Measurements from ENCODE around the gene PACSIN2. TPM values are rescaled to one million over a fixed set of nuclear protein-coding genes. Genes with fewer than 3 reads are reported as not detected.
A peak's percentile ranks its signal among the peaks of the same experiment; 100 is the strongest.

PACSIN2 gene
- total RNA-seq, 2 experiments from 2014 or later, result 33.5 to 35.1 TPM

- Mint-ChIP-seq H3K4me3 (no peak overlapping the region), H3K9me3 (no peaks in the 10 kb centered on the region), H3K27me3 (no peaks in the 10 kb centered on the region), H3K36me3 (ENCODE audit: low read depth) (peaks cover 15% of the 10 kb centered on the region), H3K4me1 (no peaks in the 10 kb centered on the region), H3K27ac (no peak overlapping the region)
- no peak for DNase-seq
- CTCF ChIA-PET, result interaction anchor here (0.7 to 1.3 kb wide), 2 partner anchors 10 kb away, joined by 3 read pairs; no protein-coding TSS in a partner anchor
- POLR2A ChIA-PET, result interaction anchor here (1.1 to 1.2 kb wide), 2 partner anchors 17 to 20 kb away, joined by 3 read pairs; no protein-coding TSS in a partner anchor
Measured at GRCh38 chr22:42877597-42878340, 137.2 kb downstream of the PACSIN2 start.

GRCh38 chr22:42877158-42877557, 137.8 kb downstream of the PACSIN2 start:
- DNase-seq, result no peak
- ChIA-PET CTCF (interaction anchor here (1.3 kb wide), 1 partner anchor 10 kb away, joined by 3 read pairs; no protein-coding TSS in a partner anchor), POLR2A (interaction anchor here (1.1 to 1.2 kb wide), 2 partner anchors 18 to 19 kb away, joined by 3 read pairs; no protein-coding TSS in a partner anchor)
- no peaks in the 10 kb centered on the region for H3K27me3 Mint-ChIP-seq
- H3K4me3 Mint-ChIP-seq, result no peak overlapping the region
- H3K9me3 Mint-ChIP-seq, result no peaks in the 10 kb centered on the region
- peaks cover 13% of the 10 kb centered on the region for H3K36me3 Mint-ChIP-seq (ENCODE audit: low read depth)
- H3K27ac Mint-ChIP-seq, result no peak overlapping the region
- H3K4me1 Mint-ChIP-seq, result no peaks in the 10 kb centered on the region

GRCh38 chr22:42876041-42876440, 138.9 kb downstream of the PACSIN2 start:
- DNase-seq, result no peak
- no peaks in the 10 kb centered on the region for H3K9me3 Mint-ChIP-seq
- CTCF ChIA-PET, result no interaction called here
- H3K36me3 Mint-ChIP-seq (ENCODE audit: low read depth), result peaks cover 15% of the 10 kb centered on the region
- POLR2A ChIA-PET, result no interaction called here
- no peak overlapping the region for H3K27ac Mint-ChIP-seq
- no peaks in the 10 kb centered on the region for H3K27me3 Mint-ChIP-seq
- H3K4me3 Mint-ChIP-seq, result no peak overlapping the region
- no peaks in the 10 kb centered on the region for H3K4me1 Mint-ChIP-seq

GRCh38 chr22:42874010-42874409, 140.9 kb downstream of the PACSIN2 start:
- H3K4me1 Mint-ChIP-seq, result no peaks in the 10 kb centered on the region
- no peak for DNase-seq
- no peak overlapping the region for H3K4me3 Mint-ChIP-seq
- no peaks in the 10 kb centered on the region for H3K27me3 Mint-ChIP-seq
- H3K9me3 Mint-ChIP-seq, result no peaks in the 10 kb centered on the region
- ChIA-PET CTCF (interaction anchor here (0.7 kb wide), 1 partner anchor 367 kb away, joined by 3 read pairs; no protein-coding TSS in a partner anchor), POLR2A (no interaction called here)
- peaks cover 15% of the 10 kb centered on the region for H3K36me3 Mint-ChIP-seq (ENCODE audit: low read depth)
- no peak overlapping the region for H3K27ac Mint-ChIP-seq

- peaks cover 11% of the 10 kb centered on the region for H3K36me3 Mint-ChIP-seq (ENCODE audit: low read depth)
- ChIA-PET POLR2A (no interaction called here), CTCF (interaction anchor here (0.9 kb wide), 1 partner anchor 9 kb away, joined by 3 read pairs; no protein-coding TSS in a partner anchor)
- no peaks in the 10 kb centered on the region for H3K9me3 Mint-ChIP-seq
- H3K4me1 Mint-ChIP-seq, result no peaks in the 10 kb centered on the region
- no peak overlapping the region for H3K4me3 Mint-ChIP-seq
- H3K27ac Mint-ChIP-seq, result peak overlapping the region; percentile 18
- no peaks in the 10 kb centered on the region for H3K27me3 Mint-ChIP-seq
- no peak for DNase-seq
Measured at GRCh38 chr22:42873356-42873755, 141.6 kb downstream of the PACSIN2 start.

GRCh38 chr22:42872821-42873220, 142.1 kb downstream of the PACSIN2 start:
- H3K27me3 Mint-ChIP-seq, result no peaks in the 10 kb centered on the region
- no peak overlapping the region for H3K27ac Mint-ChIP-seq
- no peak overlapping the region for H3K4me3 Mint-ChIP-seq
- POLR2A ChIA-PET, result no interaction called here
- no peak for DNase-seq
- H3K9me3 Mint-ChIP-seq, result no peaks in the 10 kb centered on the region
- peaks cover 11% of the 10 kb centered on the region for H3K36me3 Mint-ChIP-seq (ENCODE audit: low read depth)
- CTCF ChIA-PET, result interaction anchor here (0.9 kb wide), 1 partner anchor 9 kb away, joined by 3 read pairs; no protein-coding TSS in a partner anchor
- H3K4me1 Mint-ChIP-seq, result no peaks in the 10 kb centered on the region

GRCh38 chr22:42871146-42872050, 143.6 kb downstream of the PACSIN2 start:
- CTCF ChIA-PET, result interaction anchor here (1.0 kb wide), 1 partner anchor 24 kb away, joined by 4 read pairs; no protein-coding TSS in a partner anchor
- Mint-ChIP-seq H3K4me3 (no peak overlapping the region), H3K9me3 (no peaks in the 10 kb centered on the region), H3K4me1 (peaks cover 1% of the 10 kb centered on the region), H3K27me3 (no peaks in the 10 kb centered on the region), H3K27ac (no peak overlapping the region), H3K36me3 (ENCODE audit: low read depth) (peaks cover 7% of the 10 kb centered on the region)
- DNase-seq, result no peak
- POLR2A ChIA-PET, result interaction anchor here (0.9 kb wide), 1 partner anchor 13 kb away, joined by 3 read pairs; no protein-coding TSS in a partner anchor

GRCh38 chr22:42869888-42870480, 145.0 kb downstream of the PACSIN2 start:
- DNase-seq, result no peak
- no peaks in the 10 kb centered on the region for H3K27me3 Mint-ChIP-seq
- H3K4me3 Mint-ChIP-seq, result no peak overlapping the region
- peaks cover 8% of the 10 kb centered on the region for H3K36me3 Mint-ChIP-seq (ENCODE audit: low read depth)
- no peaks in the 10 kb centered on the region for H3K9me3 Mint-ChIP-seq
- H3K27ac Mint-ChIP-seq, result no peak overlapping the region
- POLR2A ChIA-PET, result no interaction called here
- CTCF ChIA-PET, result interaction anchor here (1.0 kb wide), 1 partner anchor 25 kb away, joined by 4 read pairs; no protein-coding TSS in a partner anchor
- peaks cover 1% of the 10 kb centered on the region for H3K4me1 Mint-ChIP-seq

GRCh38 chr22:42869463-42869862, 145.5 kb downstream of the PACSIN2 start:
- no peak for DNase-seq
- no peak overlapping the region for H3K27ac Mint-ChIP-seq
- H3K4me1 Mint-ChIP-seq, result peaks cover 3% of the 10 kb centered on the region
- CTCF ChIA-PET, result no interaction called here
- POLR2A ChIA-PET, result no interaction called here
- H3K9me3 Mint-ChIP-seq, result no peaks in the 10 kb centered on the region
- no peaks in the 10 kb centered on the region for H3K27me3 Mint-ChIP-seq
- H3K36me3 Mint-ChIP-seq (ENCODE audit: low read depth), result peaks cover 13% of the 10 kb centered on the region
- H3K4me3 Mint-ChIP-seq, result no peak overlapping the region

- Mint-ChIP-seq H3K36me3 (ENCODE audit: low read depth) (peaks cover 13% of the 10 kb centered on the region), H3K27ac (no peak overlapping the region), H3K27me3 (no peaks in the 10 kb centered on the region), H3K4me1 (peaks cover 3% of the 10 kb centered on the region), H3K9me3 (no peaks in the 10 kb centered on the region), H3K4me3 (no peak overlapping the region)
- POLR2A ChIA-PET, result interaction anchor here (1.1 to 1.3 kb wide), 2 partner anchors 30 to 254 kb away, joined by 3 read pairs; partner anchors contain the start of gene POLDIP3
- CTCF ChIA-PET, result interaction anchor here (0.9 to 2.5 kb wide), 4 partner anchors 12 to 116 kb away, joined by 3 to 27 read pairs (median 8); partner anchors contain the start of gene ARFGAP3
- DNase-seq, result no peak
Measured at GRCh38 chr22:42868751-42869251, 146.1 kb downstream of the PACSIN2 start.

GRCh38 chr22:42866100-42866499, 148.8 kb downstream of the PACSIN2 start:
- CTCF ChIA-PET, result interaction anchor here (0.8 kb wide), 1 partner anchor 85 kb away, joined by 3 read pairs; no protein-coding TSS in a partner anchor

GRCh38 chr22:42865536-42865935, 149.4 kb downstream of the PACSIN2 start:
- ChIA-PET POLR2A (no interaction called here), CTCF (no interaction called here)
- Mint-ChIP-seq H3K4me3 (no peak overlapping the region), H3K27me3 (no peaks in the 10 kb centered on the region), H3K4me1 (peaks cover 14% of the 10 kb centered on the region), H3K9me3 (peaks cover 5% of the 10 kb centered on the region), H3K36me3 (ENCODE audit: low read depth) (peaks cover 14% of the 10 kb centered on the region), H3K27ac (no peak overlapping the region)
- DNase-seq, result no peak

More at GRCh38 chr22:42866100-42866499, 148.8 kb downstream of the PACSIN2 start:
- DNase-seq, result no peak
- H3K27me3 Mint-ChIP-seq, result no peaks in the 10 kb centered on the region
- POLR2A ChIA-PET, result no interaction called here
- H3K4me1 Mint-ChIP-seq, result peaks cover 14% of the 10 kb centered on the region
- no peak overlapping the region for H3K27ac Mint-ChIP-seq
- no peak overlapping the region for H3K4me3 Mint-ChIP-seq
- peaks cover 14% of the 10 kb centered on the region for H3K36me3 Mint-ChIP-seq (ENCODE audit: low read depth)
- peaks cover 5% of the 10 kb centered on the region for H3K9me3 Mint-ChIP-seq

All from activated CD4-positive, alpha-beta memory T cell treated with anti-CD3 and anti-CD28 coated beads, Interleukin-2, amount 10 ng/mL, durations not matched to agents 7 days and 5 days (primary cell).